Adipose tissue (tissue), 3 donors: Measurements from ENCODE around the gene CREG2. TPM values are rescaled to one million over a fixed set of nuclear protein-coding genes. Genes with fewer than 3 reads are reported as not detected.

ENCODE experiments used
- H3K27ac ChIP-seq: one replicate; pipeline ENCODE4 v1.5.1; 2013; ENCODE audit warnings: low read depth, low read length
- WGBS, 3 donors: extraction: QIAGEN DNeasy Blood & Tissue Kit; methylation state at CpG; one replicate each; pipeline ENCODE4 v1.1.7; 2013; 5-methylcytosine and 5-hydroxymethylcytosine counted together
- polyA plus RNA-seq, 3 donors: library from polyadenylated mRNA; stranded (reverse); fragments of 200-250 nt; gene quantifications; one replicate each; pipeline ENCODE4 v1.2.3, GENCODE V29; 2013
- donor health status: healthy with polysubstance abuse.
- donor health status: Bipolar disorder and iron deficiency.
- donor health status: healthy.

Gene CREG2
- polyA plus RNA-seq, 3 donors = 0.07 TPM; not detected in 2

GRCh38 chr2:101412092-101412694 lies 24.9 kb upstream of the CREG2 start:
- WGBS, 3 donors = 59 to 87% (median 83%) methylated on average over 9 of the region's 9 CpGs
- no peak overlapping the region for H3K27ac ChIP-seq

- H3K27ac ChIP-seq = no peak overlapping the region
- 77 to 82% (median 81%) methylated on average over 5 of the region's 5 CpGs for WGBS, 3 donors
Observed at GRCh38 chr2:101410746-101411145, 23.4 kb upstream of the CREG2 start.

GRCh38 chr2:101410114-101410513 lies 22.8 kb upstream of the CREG2 start:
- no peak overlapping the region for H3K27ac ChIP-seq
- 85 to 96% (median 92%) methylated on average over 5 of the region's 5 CpGs for WGBS, 3 donors

- WGBS, 3 donors = 87 to 92% (median 88%) methylated on average over 5 of the region's 5 CpGs
Observed at GRCh38 chr2:101409699-101410098, 22.4 kb upstream of the CREG2 start.

GRCh38 chr2:101408925-101409324 lies 21.6 kb upstream of the CREG2 start:
- H3K27ac ChIP-seq = no peak overlapping the region
- WGBS, 3 donors = 74 to 90% (median 82%) methylated on average over 6 of the region's 6 CpGs

More at GRCh38 chr2:101409699-101410098, 22.4 kb upstream of the CREG2 start:
- no peak overlapping the region for H3K27ac ChIP-seq

GRCh38 chr2:101405351-101405899 lies 18.1 kb upstream of the CREG2 start:
- 53 to 74% (median 63%) methylated on average over 7 of the region's 7 CpGs for WGBS, 3 donors
- H3K27ac ChIP-seq = no peak overlapping the region

- WGBS, 3 donors = 95 to 100% (median 100%) methylated on average over 1 of the region's 1 CpG
- H3K27ac ChIP-seq = no peak overlapping the region
Observed at GRCh38 chr2:101403745-101404144, 16.4 kb upstream of the CREG2 start.

- H3K27ac ChIP-seq = no peak overlapping the region
- WGBS, 3 donors = 89 to 94% (median 90%) methylated on average over 6 of the region's 6 CpGs
Observed at GRCh38 chr2:101402630-101403029, 15.3 kb upstream of the CREG2 start.

GRCh38 chr2:101401906-101402305 lies 14.6 kb upstream of the CREG2 start:
- WGBS, 3 donors = 68 to 80% (median 79%) methylated on average over 5 of the region's 5 CpGs
- no peak overlapping the region for H3K27ac ChIP-seq

GRCh38 chr2:101401326-101401665 lies 14.0 kb upstream of the CREG2 start:
- WGBS, 3 donors = 49 to 82% (median 66%) methylated on average over 8 of the region's 8 CpGs
- H3K27ac ChIP-seq = no peak overlapping the region

GRCh38 chr2:101400506-101401325 lies 13.4 kb upstream of the CREG2 start:
- no peak overlapping the region for H3K27ac ChIP-seq
- WGBS, 3 donors = 48 to 72% (median 51%) methylated on average over 18 of the region's 18 CpGs

- no peak overlapping the region for H3K27ac ChIP-seq
- 77 to 81% (median 77%) methylated on average over 8 of the region's 8 CpGs for WGBS, 3 donors
Observed at GRCh38 chr2:101400048-101400447, 12.7 kb upstream of the CREG2 start.

GRCh38 chr2:101399021-101399799 lies 11.9 kb upstream of the CREG2 start:
- WGBS, 3 donors = 74 to 86% (median 83%) methylated on average over 11 of the region's 11 CpGs
- no peak overlapping the region for H3K27ac ChIP-seq

GRCh38 chr2:101398116-101398821 lies 11.0 kb upstream of the CREG2 start:
- H3K27ac ChIP-seq = no peak overlapping the region
- WGBS, 3 donors = 73 to 82% (median 78%) methylated on average over 10 of the region's 10 CpGs

GRCh38 chr2:101396316-101396717 lies 9.0 kb upstream of the CREG2 start:
- 75 to 85% (median 77%) methylated on average over 2 of the region's 2 CpGs for WGBS, 3 donors
- no peak overlapping the region for H3K27ac ChIP-seq

GRCh38 chr2:101395545-101396315 lies 8.4 kb upstream of the CREG2 start:
- 89 to 95% (median 90%) methylated on average over 6 of the region's 6 CpGs for WGBS, 3 donors
- H3K27ac ChIP-seq = no peak overlapping the region

GRCh38 chr2:101388232-101388631 lies 929 bp upstream of the CREG2 start:
- no peak overlapping the region for H3K27ac ChIP-seq
- WGBS, 3 donors = 43 to 62% (median 46%) methylated on average over 4 of the region's 4 CpGs
